ENCODE results near the gene E2F2.
A peak's percentile ranks its signal among the peaks of the same experiment; 100 is the strongest.

- TF ChIP-seq, protein P1, sequence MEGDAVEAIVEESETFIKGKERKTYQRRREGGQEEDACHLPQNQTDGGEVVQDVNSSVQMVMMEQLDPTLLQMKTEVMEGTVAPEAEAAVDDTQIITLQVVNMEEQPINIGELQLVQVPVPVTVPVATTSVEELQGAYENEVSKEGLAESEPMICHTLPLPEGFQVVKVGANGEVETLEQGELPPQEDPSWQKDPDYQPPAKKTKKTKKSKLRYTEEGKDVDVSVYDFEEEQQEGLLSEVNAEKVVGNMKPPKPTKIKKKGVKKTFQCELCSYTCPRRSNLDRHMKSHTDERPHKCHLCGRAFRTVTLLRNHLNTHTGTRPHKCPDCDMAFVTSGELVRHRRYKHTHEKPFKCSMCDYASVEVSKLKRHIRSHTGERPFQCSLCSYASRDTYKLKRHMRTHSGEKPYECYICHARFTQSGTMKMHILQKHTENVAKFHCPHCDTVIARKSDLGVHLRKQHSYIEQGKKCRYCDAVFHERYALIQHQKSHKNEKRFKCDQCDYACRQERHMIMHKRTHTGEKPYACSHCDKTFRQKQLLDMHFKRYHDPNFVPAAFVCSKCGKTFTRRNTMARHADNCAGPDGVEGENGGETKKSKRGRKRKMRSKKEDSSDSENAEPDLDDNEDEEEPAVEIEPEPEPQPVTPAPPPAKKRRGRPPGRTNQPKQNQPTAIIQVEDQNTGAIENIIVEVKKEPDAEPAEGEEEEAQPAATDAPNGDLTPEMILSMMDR (IDR thresholded peaks at IDR 0.05) = no peak
- TF ChIP-seq POLR2A (IDR thresholded peaks at IDR 0.05) = peak in 1 of 2 donors; percentile 33
These were observed 46.3 kb upstream of the E2F2 start for GRCh38 chr1:23577056-23578004.
